ENCODE results near the gene ACBD4.

DNA sequence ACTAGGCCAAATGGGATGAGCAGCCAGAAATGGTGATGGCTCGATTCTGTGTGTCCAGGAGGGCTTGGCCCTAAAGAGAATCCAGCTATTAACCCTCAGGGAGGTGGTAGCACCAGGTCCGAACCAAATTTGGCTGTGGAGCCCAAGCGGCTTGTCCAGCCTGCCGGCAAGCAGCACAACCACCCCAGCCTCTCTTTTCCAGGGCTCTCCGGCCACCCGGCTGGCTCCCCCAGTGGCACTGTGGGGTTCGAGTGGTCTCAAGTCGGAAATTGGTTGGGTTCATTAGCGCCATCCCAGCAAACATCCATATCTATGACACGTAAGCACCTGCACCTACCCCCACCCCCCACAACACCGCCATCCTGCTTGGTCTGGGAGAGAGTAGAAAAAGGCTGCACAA, 38.6 kb upstream of the ACBD4 start:
- TF ChIP-seq EZH2 (IDR thresholded peaks at IDR 0.05; ENCODE audit: borderline replicate concordance, low read depth, low read length, poor library complexity, severe bottlenecking): no peak
- TF ChIP-seq, protein P1, sequence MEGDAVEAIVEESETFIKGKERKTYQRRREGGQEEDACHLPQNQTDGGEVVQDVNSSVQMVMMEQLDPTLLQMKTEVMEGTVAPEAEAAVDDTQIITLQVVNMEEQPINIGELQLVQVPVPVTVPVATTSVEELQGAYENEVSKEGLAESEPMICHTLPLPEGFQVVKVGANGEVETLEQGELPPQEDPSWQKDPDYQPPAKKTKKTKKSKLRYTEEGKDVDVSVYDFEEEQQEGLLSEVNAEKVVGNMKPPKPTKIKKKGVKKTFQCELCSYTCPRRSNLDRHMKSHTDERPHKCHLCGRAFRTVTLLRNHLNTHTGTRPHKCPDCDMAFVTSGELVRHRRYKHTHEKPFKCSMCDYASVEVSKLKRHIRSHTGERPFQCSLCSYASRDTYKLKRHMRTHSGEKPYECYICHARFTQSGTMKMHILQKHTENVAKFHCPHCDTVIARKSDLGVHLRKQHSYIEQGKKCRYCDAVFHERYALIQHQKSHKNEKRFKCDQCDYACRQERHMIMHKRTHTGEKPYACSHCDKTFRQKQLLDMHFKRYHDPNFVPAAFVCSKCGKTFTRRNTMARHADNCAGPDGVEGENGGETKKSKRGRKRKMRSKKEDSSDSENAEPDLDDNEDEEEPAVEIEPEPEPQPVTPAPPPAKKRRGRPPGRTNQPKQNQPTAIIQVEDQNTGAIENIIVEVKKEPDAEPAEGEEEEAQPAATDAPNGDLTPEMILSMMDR (conservative IDR thresholded peaks at IDR 0.05; ENCODE audit: low read depth, low read length): no peak
